MG63 (cell line): ENCODE results near the gene FOXF1. TPM values are rescaled to one million over a fixed set of nuclear protein-coding genes. Genes with fewer than 3 reads are reported as not detected.
A peak's percentile ranks its signal among the peaks of the same experiment; 100 is the strongest.

ENCODE experiments used
- DNase-seq: peaks from one replicate; pipeline ENCODE4 v3.0.0-alpha.2; 2020
- H3K27me3 ChIP-seq: fragments of 250-450 bp; sonication (Bioruptor Pico); 2 replicates; pipeline ENCODE4 v1.5.1; 2020; ENCODE audit warnings: mild to moderate bottlenecking, moderate library complexity
- H3K36me3 ChIP-seq: fragments of 250-450 bp; sonication (Bioruptor Pico); 2 replicates; pipeline ENCODE4 v1.5.1; 2020; ENCODE audit warnings: mild to moderate bottlenecking, moderate library complexity
- H3K4me3 ChIP-seq: fragments of 250-450 bp; sonication (Bioruptor Pico); 2 replicates; pipeline ENCODE4 v1.5.1; 2020; ENCODE audit warnings: mild to moderate bottlenecking, moderate library complexity
- H3K9me3 ChIP-seq: fragments of 250-450 bp; sonication (Bioruptor Pico); 2 replicates; pipeline ENCODE4 v1.5.1; 2020; ENCODE audit warnings: mild to moderate bottlenecking, moderate library complexity
- total RNA-seq: library from RNA; depleted of rRNA; stranded (reverse); fragments of >200 nt; shearing (Covaris generic); gene quantifications from 2 replicates; pipeline ENCODE4 v1.2.3, GENCODE V29; 2014; ENCODE audit warnings: low replicate concordance

Gene FOXF1
- total RNA-seq, 1 experiment from 2014 or later, result 13.0 TPM

DNA sequence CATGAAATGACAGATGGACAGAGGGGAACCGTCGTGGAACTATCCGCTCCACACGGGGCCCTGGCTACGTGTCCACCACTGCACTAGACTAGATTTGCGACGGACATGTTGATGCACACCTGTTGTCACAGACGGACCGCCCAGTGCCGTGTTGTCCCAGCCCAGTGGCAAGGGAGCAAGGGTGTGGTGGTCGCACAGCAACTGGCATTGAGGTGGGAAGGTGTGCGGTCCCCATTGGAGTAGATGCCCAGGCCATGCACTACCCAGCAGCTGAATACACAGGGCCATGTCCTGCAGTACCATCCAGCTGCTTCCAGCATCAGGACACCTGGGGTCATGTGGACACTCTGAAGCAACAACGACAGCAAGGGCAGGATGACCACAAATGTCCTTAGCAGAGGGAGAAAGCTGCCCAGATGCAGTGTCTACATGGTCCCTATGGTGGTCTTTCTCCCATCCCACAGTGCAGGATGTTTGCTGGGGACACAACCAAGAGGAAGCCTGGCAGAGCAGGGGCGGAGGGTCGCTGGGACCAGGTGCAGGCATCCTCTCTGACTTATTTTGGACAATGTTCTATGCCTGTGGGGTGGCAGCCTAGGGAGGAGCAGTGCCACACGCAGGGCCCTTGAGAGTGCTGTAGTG, 8.8 kb downstream of the FOXF1 start:
- no peak for DNase-seq
- peaks cover 35% of the 10 kb centered on the region for H3K36me3 ChIP-seq
- H3K27me3 ChIP-seq, result no peaks in the 10 kb centered on the region
- no peak overlapping the region for H3K4me3 ChIP-seq
- H3K9me3 ChIP-seq, result no peaks in the 10 kb centered on the region

DNA sequence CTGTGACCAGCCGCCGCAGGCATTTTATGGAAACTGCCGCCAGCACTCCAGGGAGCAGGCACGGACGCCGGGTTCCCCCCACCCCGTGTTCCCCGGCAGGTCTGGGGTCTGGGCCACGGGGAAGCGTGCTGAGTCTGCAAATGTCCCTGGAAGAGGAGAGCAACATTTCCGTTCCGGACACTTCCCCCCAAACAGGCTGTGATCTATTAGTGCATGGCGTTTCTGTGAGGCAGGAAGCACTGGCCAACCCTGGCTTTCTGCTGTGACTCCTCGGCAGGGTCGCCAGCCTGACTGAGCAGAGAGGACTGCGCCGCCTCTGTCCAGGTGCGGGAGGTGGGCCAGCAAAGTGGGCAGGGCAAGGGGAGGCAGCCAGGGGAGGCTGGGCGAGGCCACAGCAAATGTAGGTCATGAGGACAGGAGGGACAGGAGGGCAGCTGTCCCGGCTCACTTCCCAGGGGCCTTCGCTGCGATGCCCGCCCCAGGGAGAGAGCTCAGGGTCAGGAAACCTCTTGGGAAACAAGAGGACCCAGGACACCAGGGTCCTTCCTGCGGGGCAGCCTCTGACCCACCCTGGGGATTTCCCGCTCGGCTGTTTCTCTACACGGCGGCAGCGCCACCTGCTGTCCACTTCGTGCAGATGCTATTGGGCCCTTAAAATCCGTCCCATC, 9.5 kb downstream of the FOXF1 start:
- peaks cover 28% of the 10 kb centered on the region for H3K36me3 ChIP-seq
- peak; percentile 86 for DNase-seq
- H3K27me3 ChIP-seq, result no peaks in the 10 kb centered on the region
- H3K4me3 ChIP-seq, result peak overlapping the region; percentile 32
- H3K9me3 ChIP-seq, result no peaks in the 10 kb centered on the region

DNA sequence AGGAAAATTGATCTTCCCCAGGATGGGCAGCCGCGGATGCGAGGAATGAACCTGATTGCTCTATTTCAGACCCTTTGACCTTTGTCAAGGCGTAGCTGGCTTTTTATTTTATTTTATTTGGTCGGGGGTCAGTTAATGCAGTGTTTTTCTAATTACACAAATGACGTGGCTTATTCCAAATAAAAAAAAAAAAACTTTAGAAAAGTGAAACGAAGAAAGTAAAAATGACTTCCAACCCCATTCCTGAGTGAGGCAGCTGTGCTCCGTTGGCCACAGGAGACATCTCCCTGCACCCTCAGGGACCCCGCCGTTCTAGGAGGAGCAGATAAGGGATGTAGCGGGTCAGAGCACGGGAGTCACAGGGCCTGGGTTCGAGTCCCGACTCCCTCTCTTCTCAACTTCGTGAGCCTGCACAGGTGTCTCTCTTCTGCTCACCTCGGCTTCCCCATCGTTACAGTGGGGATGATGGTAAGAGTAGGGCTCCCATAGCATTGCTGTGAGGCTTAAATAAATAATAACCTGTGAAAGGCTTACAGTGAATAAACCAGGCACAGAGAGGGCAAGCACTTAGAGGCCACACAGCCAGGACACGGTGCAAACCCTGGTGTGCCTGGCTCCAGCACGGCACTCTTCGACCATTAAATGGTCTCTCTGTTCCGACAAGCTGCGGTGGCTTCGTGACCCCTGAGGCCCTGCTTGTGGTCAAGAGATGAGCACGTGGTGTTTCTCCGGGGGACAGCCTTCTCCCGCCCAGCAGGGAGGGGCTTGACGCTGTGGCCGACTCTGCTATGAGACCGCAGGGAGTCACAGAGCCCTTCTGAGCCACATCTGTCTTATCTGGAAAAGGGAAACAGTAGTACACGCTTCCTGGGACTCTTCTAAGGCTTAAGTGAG, 10.2 kb downstream of the FOXF1 start:
- Histone ChIP-seq H3K27me3 (no peaks in the 10 kb centered on the region), H3K4me3 (peak overlapping the region; percentile 32), H3K36me3 (peaks cover 20% of the 10 kb centered on the region), H3K9me3 (no peaks in the 10 kb centered on the region)
- DNase-seq, result no peak

DNA sequence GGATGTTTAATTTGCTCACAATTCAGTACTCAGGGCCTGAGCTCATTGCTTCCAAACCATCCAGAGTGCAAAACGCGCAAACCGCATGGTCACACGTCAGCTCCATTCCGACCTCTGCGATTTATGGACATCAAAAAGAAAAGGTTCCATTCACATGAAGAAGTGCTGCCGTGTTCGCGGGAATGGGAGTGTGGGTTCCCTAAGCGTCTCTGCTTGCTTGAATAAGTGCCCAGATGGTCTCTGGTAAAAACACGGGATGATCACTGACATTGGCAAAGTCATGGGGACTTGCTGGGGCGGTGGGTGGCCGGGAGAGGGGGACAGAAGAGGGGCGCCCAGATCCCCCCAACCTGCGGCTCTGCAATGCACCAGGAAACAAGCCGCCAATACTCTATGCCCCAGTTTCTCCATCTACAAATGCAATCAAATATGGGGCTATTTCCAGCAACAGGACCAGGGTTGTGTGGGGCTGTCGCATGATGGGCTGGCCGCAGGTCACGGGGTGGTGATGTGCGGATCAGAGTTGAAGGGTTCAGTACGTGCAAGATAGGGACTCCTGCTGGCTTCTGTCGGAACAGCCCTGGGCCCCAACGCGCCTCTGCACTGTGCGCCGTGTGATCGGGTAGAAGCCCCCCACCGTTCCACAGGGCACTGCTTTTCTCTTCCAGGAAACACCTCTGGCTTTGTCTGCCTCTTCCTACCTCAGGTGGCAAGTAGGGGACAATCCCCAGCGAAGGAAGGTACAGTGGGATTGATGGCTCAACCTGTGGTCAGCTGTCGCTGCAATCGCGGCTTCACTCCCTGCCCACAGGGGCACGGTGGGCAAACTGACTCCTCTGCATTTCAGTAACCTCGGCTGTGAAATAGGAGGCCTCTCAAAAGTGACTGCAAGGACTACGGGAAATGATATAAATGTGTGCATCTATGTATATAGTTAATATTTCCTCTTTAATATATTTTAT, 11.2 kb downstream of the FOXF1 start:
- no peak overlapping the region for H3K4me3 ChIP-seq
- no peaks in the 10 kb centered on the region for H3K9me3 ChIP-seq
- H3K36me3 ChIP-seq, result peaks cover 11% of the 10 kb centered on the region
- no peak for DNase-seq
- no peaks in the 10 kb centered on the region for H3K27me3 ChIP-seq

DNA sequence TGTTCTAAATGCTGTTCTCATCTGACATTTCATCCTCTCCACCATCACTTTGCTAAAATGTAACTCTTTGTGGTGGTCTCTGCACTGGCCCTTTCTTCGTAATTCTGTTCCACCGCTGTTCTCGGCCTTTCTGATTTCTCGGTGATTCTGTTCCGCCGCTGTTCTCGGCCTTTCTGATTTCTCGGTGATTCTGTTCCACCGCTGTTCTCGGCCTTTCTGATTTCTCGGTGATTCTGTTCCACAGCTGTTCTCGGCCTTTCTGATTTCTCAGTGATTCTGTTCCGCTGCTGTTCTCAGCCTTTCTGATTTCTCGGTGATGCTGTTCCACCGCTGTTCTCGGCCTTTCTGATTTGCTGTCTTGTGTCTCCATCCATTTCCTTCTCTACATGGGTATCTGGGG, 12.3 kb downstream of the FOXF1 start:
- Histone ChIP-seq H3K4me3 (no peak overlapping the region), H3K36me3 (0 out of 2 replicates have a peak, but pooled peaks cover 4% of the 10 kb centered on the region), H3K9me3 (no peaks in the 10 kb centered on the region), H3K27me3 (no peaks in the 10 kb centered on the region)
- no peak for DNase-seq

DNA sequence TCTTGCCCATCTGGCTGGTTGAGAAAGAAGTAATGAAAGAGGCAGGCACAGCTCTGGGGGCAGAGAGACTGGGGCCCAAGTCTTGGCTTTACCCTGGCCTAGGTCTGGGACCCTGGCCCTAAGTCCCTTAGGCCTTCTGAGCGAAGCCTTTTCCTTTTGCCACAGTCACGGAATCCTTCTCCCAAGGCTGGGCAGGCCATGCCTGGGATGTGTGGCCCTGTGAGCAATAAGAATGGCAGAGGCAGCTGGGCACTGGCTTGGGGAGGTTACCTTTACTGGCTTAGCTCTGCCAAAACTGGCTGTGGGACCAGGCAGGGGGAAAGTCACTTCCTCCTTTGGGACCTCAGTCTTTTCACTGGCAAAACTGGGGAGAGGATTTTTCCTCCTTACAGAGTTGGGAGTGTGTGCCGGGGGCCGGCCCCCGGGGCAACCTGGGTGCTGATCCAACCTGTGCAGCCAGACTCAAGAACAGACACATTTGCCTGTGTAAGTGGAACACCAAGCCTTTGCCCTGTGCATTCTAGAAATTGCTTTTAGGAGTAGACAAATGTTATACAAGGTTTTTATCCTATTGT, 12.9 kb downstream of the FOXF1 start:
- H3K27me3 ChIP-seq, result no peaks in the 10 kb centered on the region
- DNase-seq, result peak; percentile 2
- no peaks in the 10 kb centered on the region for H3K9me3 ChIP-seq
- no peak overlapping the region for H3K4me3 ChIP-seq
- H3K36me3 ChIP-seq, result peaks cover 8% of the 10 kb centered on the region

DNA sequence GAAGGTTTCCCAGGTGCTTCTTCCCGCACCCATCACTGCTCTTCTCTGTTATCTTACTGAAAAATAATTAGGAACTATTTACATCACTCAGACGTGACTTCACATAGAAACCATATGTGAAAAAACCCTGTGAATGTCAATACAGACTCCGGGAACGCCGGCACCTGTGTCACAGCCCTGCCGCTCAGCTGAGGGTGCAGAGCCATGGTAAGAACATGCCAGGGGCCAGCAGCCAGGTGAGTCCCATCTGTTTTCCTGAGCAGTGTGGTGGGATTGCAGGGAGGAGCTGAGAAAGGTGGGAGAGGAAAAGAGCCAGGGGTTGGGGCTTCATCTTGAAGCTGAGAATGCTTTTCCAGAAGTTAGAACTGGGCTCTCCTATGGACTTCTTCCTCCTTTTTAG, 13.7 kb downstream of the FOXF1 start:
- H3K27me3 ChIP-seq, result no peaks in the 10 kb centered on the region

DNA sequence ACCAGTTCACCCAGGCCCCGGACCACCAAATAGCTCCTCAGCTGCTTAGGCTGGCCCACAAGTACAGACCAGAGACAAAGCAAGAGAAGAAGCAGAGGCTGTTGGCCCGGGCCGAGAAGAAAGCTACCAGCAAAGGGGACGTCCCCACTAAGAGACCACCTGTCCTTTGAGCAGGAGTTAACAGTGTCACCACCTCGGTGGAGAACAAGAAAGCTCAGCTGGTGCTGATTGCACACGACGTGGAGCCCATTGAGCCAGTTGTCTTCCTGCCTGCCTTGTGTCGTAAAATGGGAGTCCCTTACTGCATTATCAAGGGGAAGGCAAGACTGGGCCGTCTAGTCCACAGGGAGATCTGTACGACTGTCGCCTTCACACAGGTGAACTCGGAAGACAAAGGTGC, 15.4 kb downstream of the FOXF1 start:
- Histone ChIP-seq H3K4me3 (no peak overlapping the region), H3K36me3 (peaks cover 33% of the 10 kb centered on the region), H3K27me3 (no peaks in the 10 kb centered on the region), H3K9me3 (no peaks in the 10 kb centered on the region; the same call in 1 of the 2 replicates)
- DNase-seq, result peak; percentile 3

More for the DNA sequence above, 13.7 kb downstream of the FOXF1 start:
- DNase-seq, result peak; percentile 3
- Histone ChIP-seq H3K36me3 (peaks cover 16% of the 10 kb centered on the region), H3K4me3 (no peak overlapping the region), H3K9me3 (no peaks in the 10 kb centered on the region)

DNA sequence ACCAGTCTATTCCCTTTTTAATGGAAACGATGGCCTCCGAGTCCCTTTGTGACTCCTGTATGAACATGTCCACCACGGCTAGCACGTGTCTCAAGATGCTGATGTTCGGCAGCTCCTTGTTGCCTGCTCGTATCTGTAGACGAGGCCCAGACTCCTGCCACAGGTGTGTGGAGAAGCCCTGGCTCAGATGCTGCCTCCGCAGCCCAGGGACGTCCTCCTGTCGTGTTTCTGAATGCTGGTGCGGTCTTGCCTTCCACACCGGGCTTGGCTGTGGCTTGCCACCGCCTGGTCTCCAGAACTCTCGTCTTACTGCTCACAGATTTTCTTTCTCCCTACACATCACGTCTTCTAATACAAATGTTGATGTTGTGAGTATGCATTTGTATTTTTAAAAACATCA, 17.0 kb downstream of the FOXF1 start:
- Histone ChIP-seq H3K9me3 (no peaks in the 10 kb centered on the region; the same call in 1 of the 2 replicates), H3K4me3 (no peak overlapping the region), H3K27me3 (no peaks in the 10 kb centered on the region), H3K36me3 (peaks cover 43% of the 10 kb centered on the region)
- no peak for DNase-seq

DNA sequence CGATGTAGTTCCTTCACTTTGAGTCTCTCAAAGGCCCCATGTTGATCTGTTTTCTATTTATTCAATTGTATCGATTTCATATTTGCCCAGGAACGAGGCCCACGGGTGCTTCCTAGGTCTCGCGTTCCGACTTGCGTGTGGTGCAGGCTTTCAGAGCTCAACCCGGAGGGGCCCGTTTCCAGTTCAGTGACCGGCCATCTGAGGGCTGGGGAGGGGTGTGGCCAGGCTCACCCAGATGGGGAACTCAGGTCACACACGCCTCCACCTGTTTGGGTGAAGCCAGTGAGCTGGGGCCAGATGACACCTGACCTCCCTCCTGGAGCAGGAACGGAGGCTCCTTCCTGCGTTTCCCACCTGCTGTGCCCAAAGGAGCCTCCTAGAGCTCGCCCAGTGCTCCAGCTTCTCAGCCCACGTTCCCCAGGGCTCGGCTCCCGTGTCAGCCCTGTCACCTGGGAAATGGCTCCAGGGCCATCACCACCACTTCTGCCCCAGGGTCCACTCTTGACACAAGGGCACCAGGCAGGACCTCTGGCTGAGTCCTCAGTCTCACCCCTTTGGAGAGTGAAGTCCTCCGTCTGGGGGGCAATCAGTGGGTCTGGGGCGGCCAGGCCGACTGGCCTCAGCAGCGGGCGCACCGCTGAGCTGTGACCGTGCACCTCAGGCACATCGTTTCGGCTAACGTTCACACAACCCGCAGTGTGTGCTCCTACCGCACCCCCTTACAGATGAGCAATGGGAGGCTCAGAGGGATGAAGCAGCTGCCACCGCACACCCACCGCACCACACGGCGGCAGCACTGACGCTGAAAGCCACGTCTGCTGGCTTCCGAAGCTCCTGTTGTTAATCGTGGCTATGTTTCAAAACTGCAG, 18.0 kb downstream of the FOXF1 start:
- H3K36me3 ChIP-seq, result peaks cover 53% of the 10 kb centered on the region
- H3K9me3 ChIP-seq, result no peaks in the 10 kb centered on the region; the same call in 1 of the 2 replicates
- no peak overlapping the region for H3K4me3 ChIP-seq
- no peak for DNase-seq
- H3K27me3 ChIP-seq, result no peaks in the 10 kb centered on the region

DNA sequence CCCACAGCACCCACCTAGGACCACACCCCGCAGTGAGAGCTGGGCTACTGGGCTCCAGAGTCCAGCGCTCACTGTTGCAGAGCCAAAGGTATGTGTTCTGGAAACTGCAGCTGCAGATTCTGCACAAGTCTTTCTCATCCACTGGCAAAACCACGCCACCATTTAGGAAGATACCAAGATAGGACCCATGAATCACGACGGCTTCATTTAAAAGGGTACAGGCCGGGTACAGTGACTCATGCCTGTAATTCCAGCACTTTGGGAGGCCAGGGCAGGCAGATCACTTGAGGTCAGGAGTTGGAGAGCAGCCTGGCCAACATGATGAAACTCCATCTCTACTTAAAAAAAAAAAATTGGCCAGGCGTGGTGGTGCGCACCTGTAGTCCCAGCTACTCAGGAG, 18.8 kb downstream of the FOXF1 start:
- Histone ChIP-seq H3K36me3 (peaks cover 61% of the 10 kb centered on the region), H3K4me3 (no peak overlapping the region), H3K9me3 (no peaks in the 10 kb centered on the region; the same call in 1 of the 2 replicates), H3K27me3 (no peaks in the 10 kb centered on the region)
- peak; percentile 88 for DNase-seq

DNA sequence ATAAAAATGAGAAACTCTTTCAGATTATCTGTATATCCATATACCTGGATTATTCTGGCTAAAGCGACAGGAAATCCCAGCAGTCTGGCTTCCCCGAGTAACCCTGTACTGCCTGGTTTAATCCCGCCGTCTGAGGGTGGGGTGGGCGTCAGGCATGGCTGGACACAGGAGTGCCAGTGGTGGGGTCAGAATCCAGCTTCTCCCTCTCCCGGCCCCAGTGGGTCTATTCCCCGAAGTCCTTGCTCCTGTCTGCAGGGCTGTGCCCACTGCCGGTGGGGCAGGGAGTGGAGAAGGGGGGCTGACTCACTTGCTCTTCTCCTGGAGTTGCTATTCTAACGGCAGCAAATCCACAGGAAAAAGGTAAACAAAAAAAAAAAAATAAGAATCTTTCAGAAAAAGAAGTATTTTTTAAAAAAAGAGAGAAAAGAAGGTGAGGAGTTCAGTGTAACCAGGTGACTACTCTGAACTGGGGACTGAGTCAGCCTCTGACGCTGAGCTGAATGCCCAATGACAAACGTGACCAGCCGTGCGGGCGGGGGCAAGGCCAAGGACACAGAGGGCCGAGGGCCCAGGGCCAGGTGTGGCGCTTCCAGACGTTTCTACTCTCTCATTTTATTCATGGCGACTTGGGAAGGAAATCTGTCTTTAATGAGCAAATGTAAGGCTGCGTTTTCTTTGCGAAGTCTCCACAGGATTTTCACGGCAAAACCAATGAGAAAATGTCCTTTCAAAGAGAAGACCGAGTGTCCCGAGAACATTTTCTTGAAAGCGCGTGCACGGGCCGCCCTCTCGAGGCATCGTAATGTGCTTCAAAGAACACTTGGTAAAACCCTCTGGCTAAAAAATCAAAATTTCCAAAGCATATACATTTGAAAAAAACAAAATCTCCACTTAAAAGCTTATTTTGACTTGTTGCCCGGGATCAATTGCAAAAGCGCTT, 20.2 kb downstream of the FOXF1 start:
- DNase-seq, result no peak
- Histone ChIP-seq H3K4me3 (no peak overlapping the region), H3K36me3 (peaks cover 65% of the 10 kb centered on the region), H3K27me3 (no peaks in the 10 kb centered on the region), H3K9me3 (no peaks in the 10 kb centered on the region; the same call in 1 of the 2 replicates)

DNA sequence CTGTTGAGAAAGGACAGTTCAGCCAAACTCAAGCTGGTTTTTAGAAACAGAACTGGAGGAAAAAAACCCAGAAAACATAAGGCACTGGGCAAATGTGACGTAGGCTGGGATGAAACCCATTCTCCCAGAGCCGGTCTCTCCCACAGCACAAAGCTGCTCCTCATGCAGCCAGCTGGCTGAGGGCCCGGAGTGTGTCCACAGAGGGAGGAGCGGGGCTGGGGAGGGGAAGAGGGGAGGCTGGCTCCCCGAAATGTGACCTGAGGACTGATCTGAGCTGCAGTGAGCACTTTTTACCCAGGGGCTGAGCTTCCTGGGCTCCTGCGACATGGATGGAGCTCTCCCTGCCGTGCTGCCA, 20.8 kb downstream of the FOXF1 start:
- H3K9me3 ChIP-seq, result no peaks in the 10 kb centered on the region; the same call in 1 of the 2 replicates
- no peaks in the 10 kb centered on the region for H3K27me3 ChIP-seq
- H3K36me3 ChIP-seq, result peaks cover 69% of the 10 kb centered on the region
- no peak overlapping the region for H3K4me3 ChIP-seq
- DNase-seq, result no peak
